NT2/D1 (cell line): ENCODE results near the gene MEN1.

Experiments
- SUZ12 ChIP-seq: IDR thresholded peaks from 2 replicates; pipeline ENCODE4 v1.6.1; 2011; ENCODE audit not compliant: insufficient read length, insufficient read depth; ENCODE audit errors: extremely low read depth
- YY1 ChIP-seq: IDR thresholded peaks from 2 replicates; pipeline ENCODE4 v1.6.1; 2011; ENCODE audit not compliant: insufficient read length, insufficient read depth
- ZNF274 ChIP-seq: IDR thresholded peaks from 2 replicates; pipeline ENCODE4 v1.6.1; 2011; ENCODE audit warnings: mild to moderate bottlenecking, low read depth, low read length

DNA sequence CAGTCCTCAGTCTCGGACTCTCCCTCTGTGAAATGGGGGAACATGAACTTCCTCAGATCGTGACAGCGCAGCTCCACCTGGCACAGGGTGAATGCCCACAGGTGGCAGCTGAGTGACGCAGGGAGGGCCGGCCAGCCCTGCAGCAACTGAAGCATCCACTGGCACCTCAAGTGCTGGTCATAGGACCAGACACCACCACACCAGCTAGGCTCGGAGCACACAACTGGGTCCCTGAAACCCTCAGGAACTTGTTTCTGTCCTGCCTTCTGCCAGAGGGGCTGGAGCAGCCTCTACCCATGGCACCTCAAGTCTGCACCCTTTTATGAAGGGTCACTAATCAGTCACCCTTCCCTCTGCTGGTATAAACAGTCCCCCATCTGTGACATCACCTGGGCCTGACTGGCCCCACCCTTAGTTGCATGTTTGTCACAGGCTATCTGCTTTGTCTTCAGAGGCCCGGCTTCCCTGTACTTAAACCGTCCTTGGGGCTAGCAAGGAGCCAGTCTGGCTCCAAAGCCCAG is 41.5 kb upstream of the MEN1 start:
- TF ChIP-seq SUZ12 = no peak
- no peak for TF ChIP-seq ZNF274
- TF ChIP-seq YY1 = no peak
